ENCODE results near the gene HOXA1. TPM values are rescaled to one million over a fixed set of nuclear protein-coding genes. Genes with fewer than 3 reads are reported as not detected.
A peak's percentile ranks its signal among the peaks of the same experiment; 100 is the strongest.

HOXA1 gene
- total RNA-seq, 6 experiments from 2014 or later: 0.28 to 0.81 (median 0.45) TPM

DNA sequence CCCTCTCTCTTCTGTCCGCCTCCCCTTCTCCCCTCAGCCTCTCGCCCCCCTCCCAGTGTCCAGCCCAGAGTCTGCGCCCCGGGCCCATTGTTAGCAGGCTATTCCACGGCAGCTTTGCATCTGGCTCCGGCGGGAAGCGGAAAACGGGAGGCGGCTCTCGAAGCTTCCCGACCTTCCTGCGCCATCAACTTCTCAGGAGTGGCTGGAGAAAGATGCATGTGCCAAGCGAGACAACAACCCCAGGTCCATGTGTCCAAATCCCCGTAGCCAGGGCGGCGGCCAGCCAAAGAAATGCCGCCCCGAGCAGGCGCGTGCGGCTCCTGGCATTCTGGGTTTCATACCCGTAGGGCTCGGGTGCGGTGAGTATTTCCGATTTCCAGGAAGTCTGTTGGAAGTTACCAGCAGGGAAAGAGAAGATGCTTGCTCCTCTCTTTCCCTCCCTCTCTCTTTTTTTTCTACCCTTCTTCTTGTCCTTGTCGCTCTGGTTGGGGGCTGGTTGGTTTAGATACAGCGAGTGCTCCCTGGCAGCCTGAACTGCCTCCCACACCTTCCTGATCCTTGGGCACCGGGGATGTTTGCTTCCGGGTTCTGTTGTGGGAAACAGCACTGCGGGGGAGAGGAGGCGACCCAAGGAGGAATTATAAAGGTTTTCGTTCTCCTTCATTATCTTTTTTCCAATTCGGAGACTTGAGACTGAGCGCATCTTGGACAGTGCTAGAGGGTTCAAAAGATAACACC, 7.9 kb upstream of the HOXA1 start:
- peak overlapping the region; percentile 29 for H3K4me3 Mint-ChIP-seq
- DNase-seq: no peak

DNA sequence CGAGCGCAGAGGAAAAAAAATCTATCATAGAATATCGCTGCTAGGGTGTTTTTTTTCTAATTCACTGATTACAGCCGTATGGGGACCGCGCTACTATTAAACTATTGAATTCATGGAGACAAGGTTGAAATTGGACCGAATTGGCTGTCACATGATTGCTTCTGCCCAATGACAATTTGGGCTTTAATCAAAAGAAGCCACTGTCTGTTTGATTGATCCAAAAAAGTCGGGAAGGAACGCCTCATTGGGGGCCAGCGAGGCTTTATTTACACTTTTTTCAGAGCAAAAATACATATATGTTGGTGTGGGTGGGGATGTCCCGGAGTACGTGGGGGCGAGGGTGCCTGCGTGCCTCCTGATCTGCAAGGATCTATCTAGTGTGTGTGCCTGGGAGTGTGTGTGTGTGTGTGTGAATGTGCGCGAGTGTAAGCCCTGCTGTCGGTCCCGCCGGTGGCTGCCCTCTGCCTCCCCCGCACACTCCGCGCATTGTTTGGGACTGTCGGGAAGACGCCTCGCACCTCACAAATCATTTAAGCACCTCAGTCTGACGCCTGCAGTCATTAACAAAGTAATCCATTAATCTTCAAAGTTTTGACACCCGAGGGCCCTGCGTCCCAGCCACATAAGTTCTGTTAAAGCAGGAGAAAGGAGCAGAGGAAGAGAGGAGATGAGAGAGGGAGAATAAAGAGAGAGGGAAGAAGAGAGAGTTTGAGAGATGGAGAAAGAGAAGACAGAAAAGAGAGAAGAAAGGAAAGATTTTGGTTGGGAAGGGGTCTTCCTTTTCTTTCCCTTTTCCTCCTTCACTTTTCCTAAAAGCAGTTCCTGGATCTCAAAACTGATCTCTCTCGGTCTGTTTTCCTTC, 7.0 kb upstream of the HOXA1 start, which contains the start of gene HOXA2:
Gene HOXA2 (minus strand): TSS at position 103 of the 862 bp plus-strand sequence. CDS start 183 bp downstream, outside the sequence.
- H3K4me3 Mint-ChIP-seq: peak within 1 kb of the TSS; percentile 29
- TF ChIP-seq, protein P1, sequence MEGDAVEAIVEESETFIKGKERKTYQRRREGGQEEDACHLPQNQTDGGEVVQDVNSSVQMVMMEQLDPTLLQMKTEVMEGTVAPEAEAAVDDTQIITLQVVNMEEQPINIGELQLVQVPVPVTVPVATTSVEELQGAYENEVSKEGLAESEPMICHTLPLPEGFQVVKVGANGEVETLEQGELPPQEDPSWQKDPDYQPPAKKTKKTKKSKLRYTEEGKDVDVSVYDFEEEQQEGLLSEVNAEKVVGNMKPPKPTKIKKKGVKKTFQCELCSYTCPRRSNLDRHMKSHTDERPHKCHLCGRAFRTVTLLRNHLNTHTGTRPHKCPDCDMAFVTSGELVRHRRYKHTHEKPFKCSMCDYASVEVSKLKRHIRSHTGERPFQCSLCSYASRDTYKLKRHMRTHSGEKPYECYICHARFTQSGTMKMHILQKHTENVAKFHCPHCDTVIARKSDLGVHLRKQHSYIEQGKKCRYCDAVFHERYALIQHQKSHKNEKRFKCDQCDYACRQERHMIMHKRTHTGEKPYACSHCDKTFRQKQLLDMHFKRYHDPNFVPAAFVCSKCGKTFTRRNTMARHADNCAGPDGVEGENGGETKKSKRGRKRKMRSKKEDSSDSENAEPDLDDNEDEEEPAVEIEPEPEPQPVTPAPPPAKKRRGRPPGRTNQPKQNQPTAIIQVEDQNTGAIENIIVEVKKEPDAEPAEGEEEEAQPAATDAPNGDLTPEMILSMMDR (IDR thresholded peaks at IDR 0.05): no peak
- DNase-seq: no peak
- peaks cover 45% of the 10 kb centered on the region for H3K4me1 Mint-ChIP-seq (ENCODE audit: low read depth)
- no peak within 1 kb of the TSS for H3K27ac Mint-ChIP-seq
- peaks cover 43% of the 10 kb centered on the region for H3K36me3 Mint-ChIP-seq (ENCODE audit: low read depth)
- H3K9me3 Mint-ChIP-seq: no peaks in the 10 kb centered on the region
- H3K27me3 Mint-ChIP-seq (ENCODE audit: insufficient read depth): peaks cover 44% of the 10 kb centered on the region

More for the DNA sequence above, 7.9 kb upstream of the HOXA1 start:
- Mint-ChIP-seq H3K9me3 (no peaks in the 10 kb centered on the region), H3K27ac (no peak overlapping the region), H3K36me3 (ENCODE audit: low read depth) (peaks cover 42% of the 10 kb centered on the region), H3K27me3 (ENCODE audit: insufficient read depth) (peaks cover 44% of the 10 kb centered on the region), H3K4me1 (ENCODE audit: low read depth) (peaks cover 37% of the 10 kb centered on the region)
- TF ChIP-seq, protein P1 (IDR thresholded peaks at IDR 0.05): no peak

DNA sequence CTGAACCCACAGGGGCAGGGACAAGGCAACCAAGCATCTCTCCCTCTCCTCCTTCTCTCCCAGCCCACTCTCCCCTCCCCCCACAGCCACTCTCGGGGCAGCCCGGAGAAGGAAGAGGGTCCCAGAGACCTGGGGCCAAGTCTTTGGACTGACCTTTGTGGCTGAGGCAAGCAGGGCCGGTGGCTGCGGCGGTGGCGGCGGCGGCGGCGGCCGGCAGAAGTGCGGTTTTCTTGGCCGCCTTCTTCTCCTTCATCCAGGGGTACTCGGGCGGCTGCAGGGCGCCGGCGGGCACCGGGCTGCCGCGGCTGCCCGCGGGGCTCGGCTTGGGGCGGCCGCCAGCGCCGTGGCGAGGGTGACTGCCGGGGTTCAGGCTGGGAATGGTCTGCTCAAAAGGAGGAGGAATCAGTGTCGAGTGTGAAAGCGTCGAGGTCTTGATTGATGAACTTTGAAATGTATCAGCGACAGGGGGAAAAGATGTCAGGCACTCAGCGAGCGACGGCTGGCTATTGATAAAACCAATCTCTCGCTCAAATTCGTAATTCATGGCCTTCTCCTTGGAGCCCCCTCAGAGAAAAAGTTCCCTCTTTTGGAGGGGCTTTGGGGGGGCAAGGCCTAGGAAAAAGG, 6.3 kb upstream of the HOXA1 start:
- Mint-ChIP-seq H3K9me3 (no peaks in the 10 kb centered on the region), H3K36me3 (ENCODE audit: low read depth) (peaks cover 42% of the 10 kb centered on the region), H3K27ac (no peak overlapping the region), H3K4me1 (ENCODE audit: low read depth) (peaks cover 50% of the 10 kb centered on the region), H3K4me3 (no peak overlapping the region), H3K27me3 (ENCODE audit: insufficient read depth) (peaks cover 40% of the 10 kb centered on the region)
- TF ChIP-seq, protein P1 (IDR thresholded peaks at IDR 0.05): no peak
- DNase-seq: no peak

DNA sequence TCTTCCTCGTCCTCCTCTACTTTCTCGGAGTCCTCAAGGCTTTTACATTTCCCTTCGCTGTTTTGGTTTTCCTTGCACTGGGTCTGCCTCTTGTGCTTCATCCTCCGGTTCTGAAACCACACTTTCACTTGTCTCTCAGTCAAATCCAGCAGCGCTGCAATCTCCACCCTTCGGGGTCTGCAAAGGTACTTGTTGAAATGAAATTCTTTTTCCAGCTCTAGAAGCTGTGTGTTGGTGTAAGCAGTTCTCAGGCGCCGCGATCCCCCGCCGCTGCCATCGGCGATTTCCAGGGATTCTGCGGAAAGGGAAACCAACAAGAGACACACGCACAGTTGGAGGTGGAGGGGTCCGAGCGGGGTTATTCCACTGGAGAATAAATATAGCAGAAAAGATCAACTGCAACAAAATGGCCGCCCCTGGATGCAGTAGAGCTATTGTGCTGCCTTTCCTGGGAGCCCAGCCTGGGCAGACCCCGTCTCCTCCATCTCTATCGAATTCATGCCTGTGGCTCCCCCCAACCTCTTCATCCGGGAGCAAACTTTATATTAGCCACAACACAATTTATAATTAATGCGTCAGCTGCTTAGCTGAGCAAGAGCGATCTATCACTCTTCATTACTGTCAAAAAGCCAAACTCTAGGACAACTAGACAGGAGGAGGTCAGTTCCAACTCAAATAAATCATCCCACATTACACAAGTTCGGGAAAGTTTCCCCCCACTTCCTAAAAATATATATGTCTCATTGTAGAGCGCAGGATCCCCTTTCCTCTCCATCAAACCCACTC, 5.6 kb upstream of the HOXA1 start:
- H3K9me3 Mint-ChIP-seq: no peaks in the 10 kb centered on the region
- H3K27ac Mint-ChIP-seq: no peak overlapping the region
- TF ChIP-seq, protein P1 (IDR thresholded peaks at IDR 0.05): no peak
- peaks cover 49% of the 10 kb centered on the region for H3K4me1 Mint-ChIP-seq (ENCODE audit: low read depth)
- no peak for DNase-seq
- peaks cover 40% of the 10 kb centered on the region for H3K27me3 Mint-ChIP-seq (ENCODE audit: insufficient read depth)
- no peak overlapping the region for H3K4me3 Mint-ChIP-seq
- peaks cover 43% of the 10 kb centered on the region for H3K36me3 Mint-ChIP-seq (ENCODE audit: low read depth)

DNA sequence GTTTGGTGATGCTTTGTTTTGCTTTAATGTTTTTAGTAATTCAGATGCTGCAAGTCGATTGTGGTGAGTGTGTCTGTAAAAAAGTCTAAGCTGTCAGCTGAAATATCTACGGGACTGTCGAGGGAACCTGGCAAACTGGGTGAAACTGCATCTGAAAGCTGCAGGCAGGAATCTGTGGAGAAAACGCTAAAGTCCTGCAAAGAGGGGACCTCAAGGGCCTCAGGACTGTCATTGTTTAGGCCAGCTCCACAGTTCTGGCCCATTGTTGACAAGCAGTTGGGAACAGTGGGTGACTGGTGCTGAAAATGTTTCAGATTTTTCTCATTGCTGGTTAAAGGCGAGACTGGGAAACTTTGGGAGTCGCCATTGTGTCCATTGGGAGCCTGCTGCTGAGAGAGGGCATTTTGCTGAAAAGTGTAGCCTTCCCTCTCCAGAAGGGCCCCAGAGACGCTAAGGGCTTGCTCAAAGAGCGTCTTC, 4.9 kb upstream of the HOXA1 start:
- Mint-ChIP-seq H3K27me3 (ENCODE audit: insufficient read depth) (peaks cover 41% of the 10 kb centered on the region), H3K36me3 (ENCODE audit: low read depth) (peaks cover 43% of the 10 kb centered on the region), H3K9me3 (no peaks in the 10 kb centered on the region), H3K4me1 (ENCODE audit: low read depth) (peaks cover 44% of the 10 kb centered on the region), H3K4me3 (no peak overlapping the region), H3K27ac (no peak overlapping the region)
- DNase-seq: no peak
- TF ChIP-seq, protein P1 (IDR thresholded peaks at IDR 0.05): no peak
